ENCODE measurements around the gene CHST12.

CHST12 gene

DNA sequence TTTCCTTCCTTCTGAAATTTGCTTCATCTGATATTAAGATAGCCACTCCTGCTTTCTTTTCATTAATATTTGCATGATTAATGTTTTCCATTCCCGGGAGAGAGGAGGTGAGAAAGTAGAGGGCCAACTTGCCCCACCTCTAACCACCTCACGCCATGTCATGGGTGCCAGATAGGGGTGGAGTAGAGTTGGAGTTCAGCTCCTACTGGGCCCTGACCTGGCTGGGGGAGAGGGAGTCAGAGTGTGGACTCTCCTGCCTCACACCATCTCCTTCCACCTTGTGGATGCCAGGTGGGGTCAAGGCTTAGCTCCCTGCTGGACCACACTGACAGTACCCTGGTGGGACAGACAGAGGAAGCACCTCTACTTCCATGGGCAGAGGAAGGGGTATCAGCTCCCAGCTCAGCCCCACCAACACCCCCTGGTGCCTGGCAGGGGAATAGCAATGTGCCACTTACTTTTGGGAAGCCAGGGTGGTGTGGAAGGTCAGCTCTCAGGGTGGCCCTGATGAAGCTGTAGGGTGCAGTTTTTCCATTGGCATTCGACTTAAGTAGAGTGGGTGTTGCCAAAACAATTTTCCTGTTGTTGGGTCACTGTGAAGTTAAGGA lies 28.0 kb downstream of the CHST12 start:
- DNase-seq (ENCODE audit: insufficient read length) (no peak), FAIRE-seq (no peak)
- TF ChIP-seq POLR2AphosphoS5 (IDR thresholded peaks at IDR 0.05; ENCODE audit: low read depth, low read length), result no peak

- TF ChIP-seq TAF1 (IDR thresholded peaks at IDR 0.05; ENCODE audit: borderline replicate concordance, low read depth, low read length) (no peak), POLR2A (IDR thresholded peaks at IDR 0.05; ENCODE audit: low read depth, low read length) (no peak), POLR2AphosphoS5 (IDR thresholded peaks at IDR 0.05; ENCODE audit: low read depth, low read length) (no peak)
- DNase-seq (ENCODE audit: insufficient read length), result no peak
Observed at GRCh38 chr7:2432910-2433712, 29.7 kb downstream of the CHST12 start.

GRCh38 chr7:2433713-2434550 lies 30.5 kb downstream of the CHST12 start:
- DNase-seq (ENCODE audit: insufficient read length) (no peak), FAIRE-seq (no peak)
- TF ChIP-seq POLR2A (IDR thresholded peaks at IDR 0.05; ENCODE audit: low read depth, low read length) (no peak), TAF1 (IDR thresholded peaks at IDR 0.05; ENCODE audit: borderline replicate concordance, low read depth, low read length) (no peak), POLR2AphosphoS5 (IDR thresholded peaks at IDR 0.05; ENCODE audit: low read depth, low read length) (no peak)

More at GRCh38 chr7:2432910-2433712, 29.7 kb downstream of the CHST12 start:
- no peak for FAIRE-seq

DNA sequence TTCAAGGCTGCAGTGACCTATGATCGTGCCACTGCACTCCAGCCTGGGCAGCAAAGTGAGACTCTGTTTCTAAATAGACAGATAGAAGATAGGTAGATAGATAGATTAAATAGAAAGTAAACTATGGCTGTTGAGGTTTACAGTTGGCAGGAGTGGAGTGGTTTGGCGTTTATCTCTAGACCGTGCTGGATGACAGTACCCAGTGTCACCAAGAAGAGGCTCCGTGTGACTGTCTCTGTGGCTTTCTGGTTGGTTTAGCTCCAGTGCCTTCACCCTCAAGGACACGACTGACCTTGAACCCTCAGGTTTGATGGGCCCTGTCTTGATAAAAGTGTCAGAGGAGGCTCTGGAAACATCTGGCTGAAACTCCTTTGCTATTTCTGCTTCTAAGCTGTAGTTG lies 31.7 kb downstream of the CHST12 start:
- DNase-seq (ENCODE audit: insufficient read length) (no peak), FAIRE-seq (no peak)
- TF ChIP-seq TAF1 (IDR thresholded peaks at IDR 0.05; ENCODE audit: borderline replicate concordance, low read depth, low read length) (no peak), POLR2AphosphoS5 (IDR thresholded peaks at IDR 0.05; ENCODE audit: low read depth, low read length) (no peak), POLR2A (IDR thresholded peaks at IDR 0.05; ENCODE audit: low read depth, low read length) (no peak)

GRCh38 chr7:2436341-2437104 lies 33.1 kb downstream of the CHST12 start:
- TF ChIP-seq POLR2AphosphoS5 (IDR thresholded peaks at IDR 0.05; ENCODE audit: low read depth, low read length) (no peak), TAF1 (IDR thresholded peaks at IDR 0.05; ENCODE audit: borderline replicate concordance, low read depth, low read length) (no peak), POLR2A (IDR thresholded peaks at IDR 0.05; ENCODE audit: low read depth, low read length) (no peak)
- DNase-seq (ENCODE audit: insufficient read length) (no peak), FAIRE-seq (no peak)

- DNase-seq (ENCODE audit: insufficient read length), result no peak
- FAIRE-seq, result no peak
- TF ChIP-seq TAF1 (IDR thresholded peaks at IDR 0.05; ENCODE audit: borderline replicate concordance, low read depth, low read length), result no peak
- TF ChIP-seq POLR2AphosphoS5 (IDR thresholded peaks at IDR 0.05; ENCODE audit: low read depth, low read length), result no peak
- no peak for TF ChIP-seq POLR2A (IDR thresholded peaks at IDR 0.05; ENCODE audit: low read depth, low read length)
Observed at GRCh38 chr7:2437136-2437535, 33.7 kb downstream of the CHST12 start.

GRCh38 chr7:2437537-2438148 lies 34.2 kb downstream of the CHST12 start:
- FAIRE-seq (no peak), DNase-seq (ENCODE audit: insufficient read length) (no peak)
- TF ChIP-seq POLR2AphosphoS5 (IDR thresholded peaks at IDR 0.05; ENCODE audit: low read depth, low read length) (no peak), POLR2A (IDR thresholded peaks at IDR 0.05; ENCODE audit: low read depth, low read length) (no peak), TAF1 (IDR thresholded peaks at IDR 0.05; ENCODE audit: borderline replicate concordance, low read depth, low read length) (no peak)

DNA sequence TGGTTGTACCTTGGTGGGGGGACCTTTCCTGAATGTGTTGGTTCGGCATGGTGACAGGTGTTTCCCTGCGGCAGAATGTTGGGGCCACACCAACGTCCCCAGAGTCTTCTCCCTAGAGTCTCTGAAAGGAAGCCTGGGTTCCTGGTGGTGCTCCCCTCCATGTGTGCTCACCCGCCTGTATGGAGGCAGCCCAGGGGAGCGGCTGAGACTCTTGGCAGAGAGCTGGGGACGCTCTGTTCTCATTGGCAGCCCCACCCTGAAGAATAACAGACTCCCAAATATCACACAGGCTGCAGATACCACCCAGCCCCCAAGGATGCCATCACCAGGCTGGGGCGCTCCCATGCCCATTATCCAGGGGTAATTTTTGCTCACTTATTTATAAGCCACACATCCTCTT lies 34.8 kb downstream of the CHST12 start:
- TF ChIP-seq TAF1 (IDR thresholded peaks at IDR 0.05; ENCODE audit: borderline replicate concordance, low read depth, low read length) (no peak), POLR2A (IDR thresholded peaks at IDR 0.05; ENCODE audit: low read depth, low read length) (no peak), POLR2AphosphoS5 (IDR thresholded peaks at IDR 0.05; ENCODE audit: low read depth, low read length) (no peak)
- DNase-seq (ENCODE audit: insufficient read length), result no peak
- no peak for FAIRE-seq

- FAIRE-seq, result no peak
- no peak for TF ChIP-seq POLR2AphosphoS5 (IDR thresholded peaks at IDR 0.05; ENCODE audit: low read depth, low read length)
- no peak for DNase-seq (ENCODE audit: insufficient read length)
Observed at GRCh38 chr7:2438775-2439174, 35.4 kb downstream of the CHST12 start.

GRCh38 chr7:2440608-2441245 lies 37.3 kb downstream of the CHST12 start:
- TF ChIP-seq POLR2AphosphoS5 (IDR thresholded peaks at IDR 0.05; ENCODE audit: low read depth, low read length), result no peak
- no peak for TF ChIP-seq TAF1 (IDR thresholded peaks at IDR 0.05; ENCODE audit: borderline replicate concordance, low read depth, low read length)
- no peak for TF ChIP-seq POLR2A (IDR thresholded peaks at IDR 0.05; ENCODE audit: low read depth, low read length)
- no peak for DNase-seq (ENCODE audit: insufficient read length)
- FAIRE-seq, result no peak

Measured in GM12892 (cell line).